Measurements from ENCODE around the gene ITPR1.
A peak's percentile ranks its signal among the peaks of the same experiment; 100 is the strongest.

ITPR1 gene

DNA sequence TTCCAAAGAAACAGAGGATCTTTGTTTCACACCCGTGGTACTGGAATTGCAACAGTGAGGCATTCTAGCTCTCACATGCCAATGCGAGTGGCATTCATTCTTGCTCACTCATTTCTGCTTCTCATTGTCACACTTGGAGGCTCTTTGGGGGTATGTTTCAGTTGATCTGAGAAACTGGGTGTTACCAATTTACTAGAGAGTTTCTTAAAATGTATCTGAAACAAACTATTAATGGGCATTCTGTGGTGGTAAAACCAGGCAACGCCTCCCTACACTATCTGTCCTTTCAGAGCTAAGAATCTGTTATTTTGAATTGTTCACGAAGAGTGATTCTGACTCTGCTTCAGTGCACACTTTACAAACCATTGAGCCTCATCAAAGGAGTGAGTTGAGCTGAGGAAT is 345.5 kb downstream of the ITPR1 start:
- DNase-seq (ENCODE audit: low read depth in 2 of 3, low spot score in 1 of 3) = no peak

DNA sequence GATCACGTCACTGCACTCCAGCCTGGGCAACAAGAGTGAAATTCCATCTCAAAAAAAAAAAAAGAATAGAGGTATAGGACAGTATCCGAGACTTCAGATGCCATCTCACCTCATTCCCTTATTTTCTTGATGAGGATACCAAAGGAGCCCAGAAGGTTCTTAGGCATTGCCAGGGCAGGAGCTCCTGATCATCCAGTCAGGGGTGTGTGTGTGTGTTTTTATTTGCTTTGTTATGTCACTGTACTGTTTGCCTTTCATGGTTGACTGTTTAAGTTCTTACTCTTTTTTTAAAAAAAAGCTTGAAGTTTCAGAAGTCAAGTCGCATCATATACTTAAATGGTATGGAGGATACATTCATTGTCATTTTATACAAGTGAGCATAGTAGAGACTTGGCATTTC is 346.1 kb downstream of the ITPR1 start:
- no peak for DNase-seq (ENCODE audit: low read depth in 2 of 3, low spot score in 1 of 3)

DNA sequence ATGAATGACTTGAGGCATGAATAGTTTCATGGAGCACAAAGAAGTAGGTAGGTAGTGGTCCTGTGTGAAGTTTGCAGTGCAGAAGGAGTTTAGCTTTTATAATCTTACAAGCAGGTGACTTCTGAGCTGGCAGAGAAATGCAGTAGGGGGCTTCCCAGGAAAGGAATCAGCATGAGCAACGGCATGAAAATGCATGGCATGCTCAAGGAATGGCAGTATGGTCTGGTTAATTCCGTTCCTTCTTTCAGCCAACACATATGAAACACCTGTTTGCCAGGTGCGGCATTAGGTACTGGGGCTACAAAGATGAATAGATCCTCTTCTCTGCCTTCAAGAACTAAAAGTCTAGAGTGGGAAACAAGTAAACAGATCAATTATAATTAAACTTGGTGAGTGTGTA is 348.1 kb downstream of the ITPR1 start:
- DNase-seq (ENCODE audit: low read depth in 2 of 3, low spot score in 1 of 3) = no peak

DNA sequence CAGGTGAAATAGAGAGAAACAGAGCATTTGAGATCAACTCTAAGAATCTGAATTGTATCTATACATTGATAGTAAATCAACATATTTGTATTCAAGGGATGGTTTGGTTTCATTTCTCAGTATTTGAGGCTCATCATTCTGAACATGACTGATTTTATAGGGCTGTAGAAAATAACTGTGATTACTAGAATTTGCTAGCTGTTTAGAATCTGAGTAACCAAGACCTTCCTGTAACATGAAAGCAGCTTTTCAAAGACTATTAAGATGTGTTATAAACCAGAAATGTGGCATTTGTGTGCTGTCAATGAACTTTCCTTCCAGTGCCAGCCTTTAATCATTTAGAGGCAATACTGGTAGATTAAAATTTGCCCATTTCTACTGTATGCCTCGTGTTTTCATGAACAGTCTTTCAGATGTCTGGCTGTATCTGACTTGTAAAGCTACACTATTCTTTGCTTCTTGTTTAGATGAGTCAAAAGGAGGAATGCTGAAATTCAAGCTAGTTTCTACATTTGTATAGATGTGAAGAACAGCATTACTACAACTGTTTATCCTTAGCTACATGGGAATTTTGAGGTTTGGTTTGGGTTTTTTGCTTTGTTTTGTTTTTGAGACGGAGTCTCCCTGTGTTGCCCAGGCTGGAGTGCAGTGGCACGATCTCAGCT is 348.8 kb downstream of the ITPR1 start:
- DNase-seq (ENCODE audit: low read depth in 2 of 3, low spot score in 1 of 3) = no peak

DNA sequence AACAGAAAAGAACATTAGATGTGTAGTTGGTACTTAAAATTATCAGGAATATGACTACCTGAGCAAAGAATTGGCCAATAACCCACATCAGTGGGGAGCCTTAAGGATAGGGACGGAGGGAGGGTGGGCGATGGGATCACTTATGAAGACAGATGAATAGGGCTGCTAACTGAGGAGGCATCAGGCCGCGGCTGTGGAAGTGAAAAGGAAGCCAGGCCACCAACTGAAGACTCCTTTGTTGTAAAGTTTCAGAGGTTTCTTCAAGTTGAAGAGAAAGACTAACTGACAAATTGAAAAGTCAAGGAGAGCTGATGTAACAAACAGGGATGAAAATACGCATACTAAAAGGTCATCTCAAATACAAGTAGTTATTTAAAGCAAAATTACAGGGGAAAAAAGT is 350.5 kb downstream of the ITPR1 start:
- no peak for DNase-seq (ENCODE audit: low read depth in 2 of 3, low spot score in 1 of 3)

DNA sequence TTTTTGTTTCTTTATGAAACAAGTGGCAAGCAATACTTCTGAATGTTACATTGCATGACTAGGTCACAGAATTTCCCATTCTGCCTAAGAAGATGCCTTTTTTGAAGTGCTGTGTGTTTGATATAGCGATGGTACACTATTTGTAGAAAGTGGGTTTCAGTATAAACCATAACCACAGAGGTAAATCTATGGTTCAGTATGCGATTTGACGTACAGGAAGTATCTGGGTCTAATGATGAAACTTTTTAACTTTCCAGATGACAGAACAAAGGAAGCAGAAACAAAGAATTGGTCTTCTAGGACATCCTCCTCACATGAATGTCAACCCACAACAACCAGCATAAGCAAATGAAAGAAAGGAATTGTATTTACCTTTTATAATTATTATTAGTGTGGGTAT is 352.7 kb downstream of the ITPR1 start:
- no peak for DNase-seq (ENCODE audit: low read depth in 2 of 3, low spot score in 1 of 3)

DNA sequence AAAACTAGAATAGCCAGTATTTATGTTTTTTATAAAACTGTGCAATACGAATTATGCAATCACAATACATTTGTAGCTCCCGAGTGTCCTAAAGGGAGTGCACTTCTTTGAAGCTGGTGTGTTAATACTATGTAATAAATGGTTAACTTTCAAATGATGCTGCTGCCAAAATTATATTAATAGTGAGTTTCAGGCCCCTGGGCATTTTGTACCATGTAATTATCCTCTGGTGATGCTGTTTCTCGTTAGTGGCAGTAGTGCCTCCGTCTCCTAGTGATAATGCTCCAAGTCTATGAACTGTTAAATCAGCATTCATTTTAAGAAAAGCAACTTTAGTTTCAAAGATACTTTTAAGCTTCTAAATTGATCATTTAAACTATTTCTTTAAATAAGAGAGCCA is 353.4 kb downstream of the ITPR1 start:
- no peak for DNase-seq (ENCODE audit: low read depth in 2 of 3, low spot score in 1 of 3)

DNA sequence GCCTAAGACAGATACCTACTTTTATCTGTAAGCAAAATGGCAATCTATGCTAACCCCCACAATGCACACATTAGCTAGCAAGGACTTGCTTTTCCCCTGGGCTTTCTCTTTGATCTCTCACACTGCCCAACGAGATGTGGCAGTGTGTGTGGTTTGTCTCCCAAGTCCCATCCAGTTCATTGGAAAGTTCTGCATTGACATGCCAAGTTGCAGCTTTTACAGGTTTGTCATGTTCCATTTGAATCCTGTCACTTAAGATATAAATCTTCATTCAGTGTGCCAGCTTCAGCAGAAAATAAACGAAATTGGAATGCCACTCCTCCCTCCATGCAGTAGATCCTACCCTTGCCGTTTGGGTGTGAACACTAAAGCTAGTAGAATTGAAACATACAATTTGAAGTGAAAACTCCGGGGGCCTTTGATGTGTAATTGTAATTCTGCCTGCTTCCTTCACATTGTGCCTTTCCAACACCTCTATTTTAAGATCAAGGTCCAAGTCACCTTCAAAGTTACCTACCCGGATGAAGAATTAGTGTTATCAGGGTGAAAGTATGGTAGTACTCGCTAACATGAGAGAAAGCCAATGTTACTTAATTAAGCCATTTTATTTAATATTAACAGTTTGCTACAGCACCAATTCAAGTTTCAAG is 355.2 kb downstream of the ITPR1 start:
- no peak for DNase-seq (ENCODE audit: low read depth in 2 of 3, low spot score in 1 of 3)

DNA sequence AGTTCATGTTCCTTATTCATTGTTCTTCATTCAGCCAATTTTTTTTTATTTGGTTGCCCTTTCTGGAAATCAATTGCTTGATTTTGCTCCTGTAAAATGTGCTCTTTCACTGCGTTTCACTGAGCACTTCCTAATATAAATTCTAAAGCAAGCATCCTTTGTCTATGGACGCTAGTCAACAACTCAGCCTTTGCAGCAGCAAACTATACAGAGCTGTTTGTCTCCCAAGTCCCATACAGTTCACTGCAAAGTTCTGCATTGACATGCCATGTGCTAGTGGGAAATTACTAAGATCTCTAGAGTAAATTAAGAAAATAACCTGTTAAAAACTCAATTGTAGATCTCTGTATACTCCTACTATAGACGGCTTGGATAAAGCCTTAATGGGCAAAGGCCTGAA is 356.0 kb downstream of the ITPR1 start:
- no peak for DNase-seq (ENCODE audit: low read depth in 2 of 3, low spot score in 1 of 3)

DNA sequence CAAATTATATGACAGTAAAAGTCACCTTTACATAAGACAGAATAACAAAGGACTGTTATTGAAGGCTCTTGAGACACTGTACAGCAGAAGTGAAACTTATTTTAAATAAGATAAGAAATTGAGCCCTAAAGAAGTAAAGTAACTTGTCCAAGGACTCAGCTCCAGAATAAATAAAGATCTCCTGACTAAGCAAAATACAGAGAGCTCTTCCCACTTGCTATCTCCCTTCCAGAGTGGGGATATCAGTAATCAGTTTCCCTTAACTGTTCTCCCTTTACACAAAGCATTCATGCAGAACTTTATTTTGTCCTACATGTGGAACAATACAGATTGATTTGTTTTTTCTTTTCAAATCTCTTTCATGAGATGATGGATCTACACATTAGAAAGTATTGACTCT is 356.6 kb downstream of the ITPR1 start:
- no peak for DNase-seq (ENCODE audit: low read depth in 2 of 3, low spot score in 1 of 3)

DNA sequence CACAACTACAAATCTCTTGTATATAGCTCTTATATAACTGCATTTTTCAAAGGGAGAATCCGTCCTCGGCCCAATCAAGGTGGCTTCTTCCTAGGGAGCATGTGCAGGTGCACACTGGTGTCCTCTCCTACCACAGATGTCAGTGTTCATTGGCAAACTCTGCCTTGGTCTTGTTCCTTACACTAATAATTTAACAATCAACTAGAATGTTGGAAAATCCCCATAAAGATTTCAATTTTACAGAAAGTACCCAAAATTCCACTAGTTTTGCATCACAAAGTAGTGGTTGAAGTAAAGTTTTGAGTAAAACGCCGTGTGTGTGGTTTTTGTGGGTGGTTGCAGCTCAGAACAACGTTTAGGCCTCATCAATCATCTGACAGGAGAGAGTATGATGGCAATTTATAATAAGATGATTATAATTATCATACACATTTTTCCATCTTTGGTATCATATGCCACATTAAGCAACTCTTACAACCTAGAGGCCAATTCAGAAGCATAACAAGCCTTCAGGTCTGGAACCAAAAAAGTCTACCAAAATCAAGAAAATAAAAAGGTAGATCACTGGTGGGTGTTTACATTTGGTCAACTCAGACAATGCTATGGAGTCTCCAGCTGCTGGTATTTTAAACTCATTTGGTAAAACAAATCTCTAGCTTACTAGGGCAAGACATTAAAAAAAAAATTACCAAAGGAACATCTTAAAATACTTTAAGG is 357.2 kb downstream of the ITPR1 start:
- DNase-seq (ENCODE audit: low read depth in 2 of 3, low spot score in 1 of 3) = peak; percentile 43 to 53 (median 45)

DNA sequence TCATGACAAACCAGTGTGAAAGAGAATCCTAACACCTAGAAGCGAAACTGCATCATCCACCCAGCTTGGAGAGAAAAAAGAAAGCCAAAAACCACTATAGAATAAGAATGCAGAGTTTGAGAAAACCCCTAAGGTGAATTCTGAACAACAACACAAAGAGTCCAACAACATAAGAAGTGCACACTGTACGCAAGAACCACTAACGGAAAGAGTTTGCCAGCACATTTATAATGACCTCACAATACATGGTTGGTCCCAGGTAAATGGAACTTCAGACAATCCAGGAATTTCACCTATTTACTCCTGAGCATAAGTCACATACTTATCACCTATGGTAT is 357.7 kb downstream of the ITPR1 start:
- peak in 1 of 3 donors; percentile 38 for DNase-seq (ENCODE audit: low read depth in 2 of 3, low spot score in 1 of 3)

DNA sequence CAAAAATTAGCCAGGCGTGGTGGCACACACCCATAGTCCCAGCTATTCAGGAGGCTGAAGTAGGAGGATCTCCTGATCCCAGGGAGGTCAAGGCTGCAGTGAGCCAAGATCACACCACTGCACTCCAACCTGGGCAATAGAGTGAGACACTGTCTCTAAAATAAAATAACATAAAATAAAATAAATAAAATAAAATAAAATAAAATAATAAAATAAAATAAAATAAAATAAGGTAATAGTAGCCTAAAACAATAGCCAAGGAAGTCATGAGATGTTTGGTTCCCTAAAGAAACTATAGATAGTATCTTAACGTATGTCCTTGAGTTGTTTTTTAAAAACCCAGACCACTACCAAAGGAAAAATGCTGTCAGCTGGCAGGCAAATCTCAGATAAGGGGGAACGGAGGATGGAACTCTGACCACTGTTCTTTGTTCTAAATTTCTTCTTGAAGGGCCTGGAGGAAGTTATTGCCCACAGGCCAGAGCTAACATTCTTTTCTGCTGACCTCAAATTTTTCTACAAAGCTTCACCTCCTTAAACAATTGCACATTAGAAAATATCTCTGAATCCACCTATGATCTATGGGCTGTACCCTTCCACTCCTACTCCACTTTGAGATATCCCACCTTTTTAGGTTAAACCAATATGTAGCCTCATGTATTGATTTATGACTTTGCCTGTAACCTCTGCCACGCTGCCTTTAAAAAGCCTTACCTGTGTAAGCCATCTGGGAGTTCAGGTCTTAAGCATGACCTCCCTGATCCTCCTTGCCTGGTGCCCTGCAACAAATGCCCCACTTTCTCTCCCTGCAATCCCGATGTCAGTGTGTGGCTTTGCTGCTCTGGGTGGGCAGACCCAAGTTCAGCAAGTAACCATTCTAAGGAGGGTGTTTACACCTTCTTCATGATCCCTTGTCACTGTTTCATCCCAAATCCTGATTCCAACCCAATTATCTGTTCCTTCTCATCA is 359.9 kb downstream of the ITPR1 start:
- no peak for DNase-seq (ENCODE audit: low read depth in 2 of 3, low spot score in 1 of 3)

DNA sequence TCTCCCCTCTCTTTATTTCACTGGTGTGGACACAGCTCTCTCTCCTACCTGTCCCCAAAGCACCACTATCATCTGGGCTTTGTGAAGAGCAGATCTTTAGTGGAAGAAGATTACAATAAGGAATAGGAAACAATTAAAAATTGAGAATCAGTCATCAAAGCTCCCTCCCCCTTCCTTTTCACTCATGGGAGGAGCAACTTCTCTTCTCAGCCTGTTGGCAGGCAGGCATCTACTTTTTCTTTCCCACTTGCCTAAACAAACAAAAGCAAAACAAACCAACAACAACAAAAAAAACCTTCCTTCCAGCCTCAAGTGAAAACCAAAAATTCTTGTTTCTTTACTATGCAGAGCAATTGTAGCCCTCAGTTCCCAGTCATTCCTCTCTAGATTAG is 360.6 kb downstream of the ITPR1 start:
- DNase-seq (ENCODE audit: low read depth in 2 of 3, low spot score in 1 of 3) = no peak

DNA sequence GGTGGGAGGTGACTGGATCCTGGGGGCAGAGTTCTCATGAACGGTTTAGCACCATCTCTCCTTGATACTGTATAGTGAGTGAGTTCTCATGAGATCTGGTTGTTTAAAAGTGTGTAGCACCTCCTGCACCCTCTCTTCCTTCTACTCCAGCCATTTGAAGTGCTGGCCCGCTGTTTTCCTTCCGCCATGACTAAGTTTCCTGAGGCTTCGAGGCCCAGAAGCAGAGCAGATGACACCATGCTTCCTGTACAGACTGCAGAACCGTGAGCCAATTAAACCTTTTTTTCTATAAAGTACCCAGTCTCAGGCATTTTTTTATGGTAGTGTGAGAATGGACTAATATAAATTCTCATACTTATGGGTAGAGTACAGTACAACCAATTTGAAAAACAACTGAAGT is 362.5 kb downstream of the ITPR1 start:
- DNase-seq (ENCODE audit: low read depth in 2 of 3, low spot score in 1 of 3) = no peak

DNA sequence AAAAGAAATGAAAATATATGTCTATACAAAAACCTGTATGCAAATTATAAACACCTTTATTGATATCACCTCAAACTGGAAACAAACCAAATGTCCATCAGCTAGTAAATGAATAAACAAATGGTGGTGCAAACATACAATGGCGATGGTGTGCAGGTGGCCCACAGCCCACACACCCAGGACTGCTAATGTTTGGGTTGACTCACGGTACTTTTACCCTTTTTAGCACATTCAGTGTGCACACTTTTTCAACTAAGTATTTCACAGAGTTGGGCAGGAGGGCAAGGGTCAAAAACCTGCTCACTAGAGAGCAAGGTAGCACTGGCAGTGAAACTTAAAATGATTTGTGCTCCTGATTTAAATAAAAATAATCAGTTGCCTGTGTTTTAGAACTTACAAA is 363.0 kb downstream of the ITPR1 start:
- no peak for DNase-seq (ENCODE audit: low read depth in 2 of 3, low spot score in 1 of 3)

DNA sequence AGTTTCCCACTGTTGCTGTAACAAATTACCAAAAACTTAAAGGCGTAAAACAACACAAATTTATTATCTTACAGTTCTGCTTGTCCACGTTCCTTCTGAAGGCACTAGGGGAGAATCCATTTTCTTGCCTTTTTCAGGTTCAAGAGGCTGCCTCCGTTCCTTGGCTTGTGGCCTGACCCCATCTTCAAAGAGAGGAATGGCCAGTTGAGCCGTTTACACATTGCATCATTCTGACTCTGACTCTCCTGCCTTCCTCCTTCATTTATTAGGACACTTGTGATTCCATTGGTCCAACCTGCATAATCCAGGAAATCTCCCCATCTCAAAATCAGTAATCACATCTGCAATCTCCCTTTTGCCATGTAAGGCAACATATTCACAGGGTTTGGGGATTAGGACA is 363.4 kb downstream of the ITPR1 start:
- no peak for DNase-seq (ENCODE audit: low read depth in 2 of 3, low spot score in 1 of 3)

DNA sequence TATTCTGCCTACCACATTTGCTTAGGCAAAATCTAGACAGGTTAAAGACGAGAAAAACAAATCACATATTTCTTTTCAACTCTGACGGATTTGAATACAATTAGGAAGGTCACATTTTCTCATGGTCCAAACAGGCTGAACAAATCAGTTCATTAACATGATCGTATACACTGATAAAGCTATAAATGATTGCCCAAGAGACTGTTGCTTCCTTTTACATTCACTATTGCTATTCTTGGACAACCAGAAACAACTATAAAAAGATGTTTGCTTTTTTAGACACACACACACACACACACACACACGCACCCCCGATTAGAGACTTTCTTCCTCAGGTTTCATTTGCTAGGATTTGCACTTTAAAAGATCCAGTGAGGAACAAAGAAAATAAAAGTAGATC is 363.8 kb downstream of the ITPR1 start:
- DNase-seq (ENCODE audit: low read depth in 2 of 3, low spot score in 1 of 3) = no peak

DNA sequence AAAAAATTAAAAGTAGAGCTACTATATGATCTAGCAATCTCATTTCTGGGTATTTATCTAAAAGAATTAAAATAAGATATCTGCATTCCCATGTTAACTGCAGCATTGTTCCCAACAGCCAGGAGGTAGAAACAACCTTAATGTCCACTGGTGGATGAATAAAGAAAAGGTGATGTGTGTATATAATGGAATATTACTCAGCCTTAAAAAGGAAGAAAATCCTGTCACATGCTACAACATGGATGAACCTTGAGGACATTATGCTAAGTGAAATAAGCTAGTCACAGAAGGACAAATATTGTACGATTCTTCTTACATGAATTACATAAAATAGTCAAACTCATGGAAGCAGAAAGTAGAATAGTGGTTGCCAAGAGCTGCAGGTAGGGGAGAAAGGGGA is 366.6 kb downstream of the ITPR1 start:
- DNase-seq (ENCODE audit: low read depth in 2 of 3, low spot score in 1 of 3) = no peak

DNA sequence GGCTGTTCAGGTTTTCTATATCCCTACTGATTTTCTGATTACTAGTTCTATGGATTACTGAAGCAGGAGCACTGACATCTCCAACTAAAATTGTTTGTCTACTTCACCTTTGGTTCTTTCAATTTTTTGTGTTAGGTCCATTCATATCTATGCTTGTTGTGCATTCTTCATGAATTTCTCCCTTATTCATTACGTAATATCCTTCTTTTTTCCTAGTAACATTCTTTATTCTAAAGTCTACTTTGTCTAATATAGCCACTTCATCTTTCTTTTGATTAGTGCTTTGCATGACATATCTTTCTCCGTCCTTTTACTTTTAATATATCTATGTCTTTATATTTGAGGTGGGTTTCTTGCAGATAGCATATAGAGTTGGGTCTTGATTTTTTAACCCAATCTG is 369.8 kb downstream of the ITPR1 start:
- no peak for DNase-seq (ENCODE audit: low read depth in 2 of 3, low spot score in 1 of 3)

DNA sequence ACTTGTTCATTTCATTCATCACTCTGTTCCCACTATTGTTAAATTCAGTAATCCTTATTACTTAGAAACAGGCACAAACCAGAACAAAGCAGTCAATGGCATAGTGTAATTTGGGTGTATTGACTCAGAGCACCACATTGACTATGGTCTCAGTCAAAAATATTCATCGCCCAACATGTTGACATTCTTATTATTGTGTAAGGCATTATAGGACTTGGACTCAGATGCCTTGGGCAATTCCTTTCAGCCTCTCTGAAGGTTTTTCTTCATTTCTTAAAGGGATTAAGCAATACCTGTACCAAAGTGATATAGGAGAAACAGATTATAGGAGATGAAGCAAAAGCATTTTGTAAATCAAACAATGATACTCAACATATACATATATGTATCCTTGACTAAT is 371.4 kb downstream of the ITPR1 start:
- no peak for DNase-seq (ENCODE audit: low read depth in 2 of 3, low spot score in 1 of 3)

DNA sequence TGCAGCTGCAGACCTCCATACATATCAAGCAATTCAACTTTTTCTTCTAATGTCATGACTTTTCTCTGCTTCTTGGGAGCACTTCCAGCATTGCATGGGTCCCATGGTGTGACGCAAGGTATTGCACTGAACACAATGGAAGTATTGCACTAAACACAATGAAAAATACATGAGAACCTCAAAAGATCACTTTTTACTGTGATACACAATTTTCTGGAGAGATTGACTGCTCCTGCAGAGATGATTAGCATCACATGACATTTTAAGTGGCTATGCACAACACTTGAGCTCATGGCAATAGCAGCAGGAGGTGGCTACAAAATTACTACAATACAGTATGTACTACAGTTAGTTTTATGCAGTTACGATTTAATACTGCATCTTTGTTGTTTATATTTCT is 372.6 kb downstream of the ITPR1 start:
- DNase-seq (ENCODE audit: low read depth in 2 of 3, low spot score in 1 of 3) = no peak

Data from stimulated activated CD4-positive, alpha-beta T cell treated with anti-CD3 and anti-CD28 coated beads, Interleukin-12 subunit alpha, Interleukin-12 subunit beta, amount 100 ng/mL, for 48 hours (primary cell).